Calu3 (cell line): ENCODE results near the gene CBFA2T3. TPM values are rescaled to one million over a fixed set of nuclear protein-coding genes. Genes with fewer than 3 reads are reported as not detected.

ENCODE experiments used
- BruUV-seq: library from RNA; stranded (reverse); fragments of 400-500 nt; replicated peaks from 2 replicates; lab custom pipeline; 2021; lab: Mats Ljungman, UMichigan
- CTCF ChIA-PET: fragments of 300-600 bp; sonication (Branson Sonifier 250); formaldehyde crosslinking; loops from one replicate; lab custom pipeline; 2022; ENCODE audit warnings: antibody characterized with exemption; lab: Charles Lee
- DNase-seq: peaks from one replicate; pipeline ENCODE4 v3.0.0; 2022
- H3K27ac Mint-ChIP-seq: one replicate; pipeline ENCODE4 v1.8.0; 2022; ENCODE audit warnings: mixed read lengths; ENCODE audit not compliant: unreplicated experiment
- H3K27me3 Mint-ChIP-seq: one replicate; pipeline ENCODE4 v1.8.0; 2022; ENCODE audit warnings: mixed read lengths; ENCODE audit not compliant: unreplicated experiment
- H3K36me3 Mint-ChIP-seq: one replicate; pipeline ENCODE4 v1.8.0; 2022; ENCODE audit warnings: mild to moderate bottlenecking, moderate library complexity, mixed read lengths; ENCODE audit not compliant: insufficient read depth, unreplicated experiment
- H3K4me1 Mint-ChIP-seq: one replicate; pipeline ENCODE4 v1.8.0; 2022; ENCODE audit warnings: mild to moderate bottlenecking, low read depth, mixed read lengths; ENCODE audit not compliant: unreplicated experiment
- H3K4me3 Mint-ChIP-seq: one replicate; pipeline ENCODE4 v1.8.0; 2022; ENCODE audit warnings: mild to moderate bottlenecking, low read depth, moderate library complexity, mixed read lengths; ENCODE audit not compliant: unreplicated experiment
- H3K9me3 Mint-ChIP-seq: one replicate; pipeline ENCODE4 v1.8.0; 2022; ENCODE audit warnings: low read depth, mixed read lengths; ENCODE audit not compliant: unreplicated experiment
- CTCF ChIP-seq: fragments of 200-600 bp; IDR thresholded peaks from one replicate; pipeline ENCODE4 v1.8.0; 2022; ENCODE audit warnings: antibody characterized with exemption; ENCODE audit not compliant: unreplicated experiment
- intact Hi-C: fragments of 100-400 bp; cut with micrococcal nuclease; formaldehyde crosslinking; loops from one replicate; pipeline ENCODE4 v1.10.0; 2022; ENCODE audit not compliant: unreplicated experiment
- total RNA-seq: library from RNA; stranded (reverse); gene quantifications from 2 replicates; pipeline ENCODE4 v1.2.3, GENCODE V29; 2022

Gene CBFA2T3
- total RNA-seq, 1 experiment from 2014 or later, result not detected

GRCh38 chr16:88900662-88901052 is 76.3 kb downstream of the CBFA2T3 start:
- no peak for TF ChIP-seq CTCF

GRCh38 chr16:88899901-88900661 is 76.9 kb downstream of the CBFA2T3 start:
- peaks cover 88% of the 10 kb centered on the region for H3K27me3 Mint-ChIP-seq
- DNase-seq, result no peak
- CTCF ChIA-PET, result no interaction called here
- no peak overlapping the region for H3K4me3 Mint-ChIP-seq
- no peak for TF ChIP-seq CTCF
- H3K4me1 Mint-ChIP-seq, result no peaks in the 10 kb centered on the region
- H3K27ac Mint-ChIP-seq, result no peak overlapping the region
- H3K36me3 Mint-ChIP-seq, result peaks cover 4% of the 10 kb centered on the region
- H3K9me3 Mint-ChIP-seq, result no peaks in the 10 kb centered on the region
- no TSS peak for BruUV-seq
- intact Hi-C loops, result no loop called here

More at GRCh38 chr16:88900662-88901052, 76.3 kb downstream of the CBFA2T3 start:
- Mint-ChIP-seq H3K4me1 (no peaks in the 10 kb centered on the region), H3K27me3 (peaks cover 88% of the 10 kb centered on the region), H3K27ac (no peak overlapping the region), H3K9me3 (no peaks in the 10 kb centered on the region), H3K4me3 (no peak overlapping the region), H3K36me3 (peaks cover 4% of the 10 kb centered on the region)
- no TSS peak for BruUV-seq
- CTCF ChIA-PET, result interaction anchor here (1.2 kb wide), 1 partner anchor 152 kb away, joined by 3 read pairs; no protein-coding TSS in a partner anchor
- no peak for DNase-seq
- intact Hi-C loops, result no loop called here

GRCh38 chr16:88897696-88898425 is 79.1 kb downstream of the CBFA2T3 start:
- no peak for DNase-seq
- BruUV-seq, result no TSS peak
- Mint-ChIP-seq H3K9me3 (no peaks in the 10 kb centered on the region), H3K4me1 (no peaks in the 10 kb centered on the region), H3K27me3 (peaks cover 81% of the 10 kb centered on the region), H3K36me3 (peaks cover 6% of the 10 kb centered on the region), H3K4me3 (no peak overlapping the region), H3K27ac (no peak overlapping the region)
- no peak for TF ChIP-seq CTCF
- CTCF ChIA-PET, result no interaction called here
- intact Hi-C loops, result no loop called here

- no TSS peak for BruUV-seq
- peaks cover 4% of the 10 kb centered on the region for H3K36me3 Mint-ChIP-seq
Measured at GRCh38 chr16:88896238-88897070, 80.6 kb downstream of the CBFA2T3 start.

More at GRCh38 chr16:88896238-88897070, 80.6 kb downstream of the CBFA2T3 start:
- CTCF ChIA-PET, result no interaction called here
- intact Hi-C loops, result no loop called here
- Mint-ChIP-seq H3K9me3 (no peaks in the 10 kb centered on the region), H3K4me1 (no peaks in the 10 kb centered on the region), H3K4me3 (no peak overlapping the region), H3K27me3 (peaks cover 81% of the 10 kb centered on the region), H3K27ac (no peak overlapping the region)
- no peak for TF ChIP-seq CTCF
- no peak for DNase-seq
